Measurements from ENCODE around the gene TTC12.

DNA sequence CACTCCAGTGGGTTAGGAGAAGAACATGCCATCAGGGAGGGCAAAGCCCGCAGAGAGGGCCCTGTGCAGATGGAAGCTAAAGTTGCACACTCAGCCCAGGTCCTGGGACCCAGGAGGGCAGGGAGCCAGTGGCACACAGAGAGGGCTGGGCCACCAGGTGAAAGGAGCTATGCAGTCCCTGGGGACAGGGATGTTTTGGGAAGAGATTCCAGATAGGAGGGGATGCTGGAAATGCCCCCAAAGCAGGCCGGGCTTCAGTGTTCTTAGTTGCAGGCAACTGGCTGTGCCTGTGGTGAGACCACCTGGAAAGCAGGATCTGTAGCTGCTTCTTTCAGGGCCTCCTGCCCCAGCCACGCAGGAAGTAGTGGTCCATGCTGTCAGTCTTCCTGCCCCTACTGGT lies 92.8 kb downstream of the TTC12 start:
- TF ChIP-seq POLR2AphosphoS5 (IDR thresholded peaks at IDR 0.05; ENCODE audit: low read depth, low read length), result no peak
- no peak for TF ChIP-seq POLR2A (IDR thresholded peaks at IDR 0.05; ENCODE audit: low read depth, low read length)
- no peak for TF ChIP-seq TAF1 (IDR thresholded peaks at IDR 0.05; ENCODE audit: borderline replicate concordance, low read depth, low read length)

Data from GM12892 (cell line).